Ishikawa (cell line): ENCODE measurements around the gene PACSIN3.

ENCODE experiments used
- CEBPB ChIP-seq: IDR thresholded peaks from 2 replicates; pipeline ENCODE4 v1.6.1; 2012
- CREB1 ChIP-seq: IDR thresholded peaks from 2 replicates; pipeline ENCODE4 v1.6.1; 2012; ENCODE audit warnings: low read depth
- EGR1 ChIP-seq: IDR thresholded peaks from 2 replicates; pipeline ENCODE4 v1.6.1; 2012
- EP300 ChIP-seq: IDR thresholded peaks from 2 replicates; pipeline ENCODE4 v1.6.1; 2012; ENCODE audit warnings: borderline replicate concordance
- FOXM1 ChIP-seq: IDR thresholded peaks from 2 replicates; pipeline ENCODE4 v1.6.1; 2012; ENCODE audit warnings: low read depth, borderline replicate concordance
- NFIC ChIP-seq: IDR thresholded peaks from 2 replicates; pipeline ENCODE4 v1.6.1; 2012
- RAD21 ChIP-seq: IDR thresholded peaks from 2 replicates; pipeline ENCODE4 v1.6.1; 2012; ENCODE audit warnings: low read depth
- REST ChIP-seq: IDR thresholded peaks from 2 replicates; pipeline ENCODE4 v1.6.1; 2012; ENCODE audit warnings: low read depth, mild to moderate bottlenecking
- TAF1 ChIP-seq: IDR thresholded peaks from 2 replicates; pipeline ENCODE4 v1.6.1; 2012; ENCODE audit warnings: low read depth, mild to moderate bottlenecking
- TCF12 ChIP-seq: IDR thresholded peaks from 2 replicates; pipeline ENCODE4 v1.6.1; 2012; ENCODE audit warnings: low read depth
- USF1 ChIP-seq: IDR thresholded peaks from 2 replicates; pipeline ENCODE4 v1.6.1; 2012
- YY1 ChIP-seq: IDR thresholded peaks from 2 replicates; pipeline ENCODE4 v1.6.1; 2012; ENCODE audit warnings: low read depth
- TF ChIP-seq, protein P1 (sequence below): IDR thresholded peaks from 2 replicates; pipeline ENCODE4 v1.6.1; 2012

- no peak for TF ChIP-seq EP300
- TF ChIP-seq TCF12: no peak
- TF ChIP-seq REST: no peak
- TF ChIP-seq NFIC: no peak
- no peak for TF ChIP-seq USF1
- no peak for TF ChIP-seq FOXM1
- TF ChIP-seq CREB1: no peak
- no peak for TF ChIP-seq CEBPB
- TF ChIP-seq, protein P1, sequence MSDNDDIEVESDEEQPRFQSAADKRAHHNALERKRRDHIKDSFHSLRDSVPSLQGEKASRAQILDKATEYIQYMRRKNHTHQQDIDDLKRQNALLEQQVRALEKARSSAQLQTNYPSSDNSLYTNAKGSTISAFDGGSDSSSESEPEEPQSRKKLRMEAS: no peak
- TF ChIP-seq TAF1: no peak
- TF ChIP-seq EGR1: no peak
- no peak for TF ChIP-seq RAD21
- TF ChIP-seq YY1: no peak
Measured at GRCh38 chr11:47235163-47235562, 48.9 kb upstream of the PACSIN3 start.
